Panc1 (cell line): ENCODE results near the gene LRSAM1. TPM values are rescaled to one million over a fixed set of nuclear protein-coding genes. Genes with fewer than 3 reads are reported as not detected.

Experiments
- ATAC-seq: fragments of 200-7000 bp; cut with Tn5 transposase; 2 replicates; pipeline ENCODE4 v1.9.1; 2020; ENCODE audit warnings: mild to moderate bottlenecking, moderate library complexity
- BruUV-seq: library from RNA; stranded (reverse); fragments of 400-500 nt; replicated peaks from 2 replicates; lab custom pipeline; 2021; lab: Mats Ljungman, UMichigan
- CTCF ChIA-PET: fragments of 300-600 bp; sonication (Branson Sonifier 250); formaldehyde crosslinking; loops from one replicate; lab custom pipeline; 2022; ENCODE audit warnings: antibody characterized with exemption; lab: Charles Lee
- POLR2A ChIA-PET: fragments of 300-600 bp; sonication (Branson Sonifier 250); formaldehyde crosslinking; loops from one replicate; lab custom pipeline; 2022; ENCODE audit warnings: antibody characterized with exemption; lab: Charles Lee
- DNase-seq: peaks from one replicate; pipeline ENCODE4 v3.0.0-alpha.2; 2010; ENCODE audit warnings: low read depth, low spot score
- H3K27ac ChIP-seq: 2 replicates; pipeline ENCODE4 v1.5.1; 2011; ENCODE audit warnings: mild to moderate bottlenecking, low read length, inconsistent platforms
- H3K27me3 ChIP-seq: fragments of 200-500 bp; sonication (Bioruptor generic); 2 replicates; pipeline ENCODE4 v1.6.0; 2014; ENCODE audit warnings: low read length, inconsistent platforms; ENCODE audit not compliant: control insufficient read depth, insufficient read depth
- H3K36me3 ChIP-seq: fragments of 200-500 bp; sonication (Bioruptor generic); 2 replicates; pipeline ENCODE4 v1.5.1; 2014; ENCODE audit warnings: inconsistent platforms, mild to moderate bottlenecking, low read length, moderate library complexity; ENCODE audit not compliant: control insufficient read depth, insufficient read depth
- H3K4me1 ChIP-seq: 2 replicates; pipeline ENCODE4 v1.5.1; 2011; ENCODE audit warnings: inconsistent platforms, mild to moderate bottlenecking, low read length, moderate library complexity; ENCODE audit not compliant: control insufficient read depth, insufficient read depth
- H3K4me3 ChIP-seq, 2 experiments: 2 replicates each; pipeline ENCODE4 v1.5.1; 2011 to 2012; ENCODE audit warnings: low read depth in 2 of 2, low read length in 2 of 2, mild to moderate bottlenecking in 2 of 2, inconsistent platforms in 1 of 2, moderate library complexity in 1 of 2
- H3K9me3 ChIP-seq: fragments of 200-500 bp; sonication (Bioruptor generic); 2 replicates; pipeline ENCODE4 v1.5.1; 2014; ENCODE audit warnings: low read depth, mild to moderate bottlenecking, inconsistent platforms, low read length, moderate library complexity; ENCODE audit not compliant: control insufficient read depth, insufficient read depth
- CTCF ChIP-seq: fragments of 450-650 bp; IDR thresholded peaks from 2 replicates; pipeline ENCODE4 v1.5.1; 2017; ENCODE audit warnings: mild to moderate bottlenecking
- POLR2AphosphoS5 ChIP-seq: IDR thresholded peaks from 2 replicates; pipeline ENCODE4 v1.6.1; 2012; ENCODE audit warnings: mild to moderate bottlenecking, low read depth, low read length, moderate library complexity
- REST ChIP-seq, 2 experiments: IDR thresholded peaks; 2 replicates each; pipeline ENCODE4 v1.6.1; 2011 to 2012; ENCODE audit warnings: low read depth in 2 of 2, control low read depth in 1 of 2, low read length in 1 of 2, mild to moderate bottlenecking in 1 of 2, moderate library complexity in 1 of 2; ENCODE audit not compliant: insufficient read depth in 1 of 2
- SIN3A ChIP-seq: IDR thresholded peaks from 2 replicates; pipeline ENCODE4 v1.6.1; 2012; ENCODE audit warnings: low read depth, mild to moderate bottlenecking, low read length, moderate library complexity, borderline replicate concordance; ENCODE audit not compliant: insufficient read depth
- TCF7L2 ChIP-seq: IDR thresholded peaks from 2 replicates; pipeline ENCODE4 v1.6.1; 2011; ENCODE audit warnings: mild to moderate bottlenecking, low read depth, low read length, inconsistent platforms
- in situ Hi-C: cut with HindIII; loops from 2 replicates; pipeline ENCODE4 v1.10.0; 2016; ENCODE audit warnings: low sequenced_read_pairs, low pct_unique_long_range_greater_than_20kb
- intact Hi-C: fragments of 100-400 bp; cut with micrococcal nuclease; formaldehyde crosslinking; loops from one replicate; pipeline ENCODE4 v1.10.0; 2022; ENCODE audit not compliant: unreplicated experiment
- total RNA-seq: library from RNA; stranded (reverse); gene quantifications from one replicate; pipeline ENCODE4 v1.2.1, GENCODE V29; 2021; ENCODE audit not compliant: unreplicated experiment

The LRSAM1 gene
- total RNA-seq, 1 experiment from 2014 or later: 15.4 TPM

- in situ Hi-C loops: no loop called here
- Histone ChIP-seq H3K9me3 (no peaks in the 10 kb centered on the region), H3K4me1 (peaks cover 74% of the 10 kb centered on the region), H3K27me3 (no peaks in the 10 kb centered on the region), H3K4me3 (no peak overlapping the region), H3K27ac (peak overlapping the region; percentile 54), H3K36me3 (no peaks in the 10 kb centered on the region)
- no peak for DNase-seq
- TF ChIP-seq CTCF (no peak), TCF7L2 (no peak), POLR2AphosphoS5 (no peak), REST (IDR thresholded peaks at IDR 0.05; ENCODE audit: insufficient read depth in 1 of 2, low read depth in 2 of 2, low read length in 1 of 2) (no peak), SIN3A (no peak)
- intact Hi-C loops: no loop called here
- no peak for ATAC-seq
- ChIA-PET POLR2A (no interaction called here), CTCF (no interaction called here)
- BruUV-seq: no TSS peak
Observed at GRCh38 chr9:127543221-127543620, 91.9 kb downstream of the LRSAM1 start.

GRCh38 chr9:127543973-127544533 lies 92.7 kb downstream of the LRSAM1 start:
- Histone ChIP-seq H3K4me3 (no peak overlapping the region), H3K4me1 (peaks cover 70% of the 10 kb centered on the region), H3K36me3 (no peaks in the 10 kb centered on the region), H3K27me3 (no peaks in the 10 kb centered on the region), H3K27ac (peak overlapping the region; percentile 8), H3K9me3 (no peaks in the 10 kb centered on the region)
- ATAC-seq (no peak), DNase-seq (no peak)
- ChIA-PET POLR2A (no interaction called here), CTCF (no interaction called here)
- no TSS peak for BruUV-seq
- intact Hi-C loops (no loop called here), in situ Hi-C loops (no loop called here)
- TF ChIP-seq REST (IDR thresholded peaks at IDR 0.05; ENCODE audit: insufficient read depth in 1 of 2, low read depth in 2 of 2, low read length in 1 of 2): no peak
- no peak for TF ChIP-seq POLR2AphosphoS5
- TF ChIP-seq CTCF: no peak
- TF ChIP-seq TCF7L2: no peak
- no peak for TF ChIP-seq SIN3A
